GM12878 (cell line): ENCODE measurements around the gene CCDC28A. TPM values are rescaled to one million over a fixed set of nuclear protein-coding genes. Genes with fewer than 3 reads are reported as not detected.

ENCODE experiments used
- ATAC-seq: fragments of 200-7000 bp; cut with Tn5 transposase; 3 replicates; pipeline ENCODE4 v1.9.1; 2020; ENCODE audit warnings: mild to moderate bottlenecking, moderate library complexity
- BruUV-seq: library from RNA; stranded (reverse); fragments of 400-500 nt; replicated peaks from 2 replicates; lab custom pipeline; 2021; lab: Mats Ljungman, UMichigan
- CTCF ChIA-PET: fragments of 300-600 bp; sonication (Branson Sonifier 250); formaldehyde crosslinking; extraction: SDS; loops from one replicate; lab custom pipeline; 2021; ENCODE audit warnings: inconsistent platforms; lab: Yijun Ruan, JAX
- POLR2A ChIA-PET: fragments of 350-600 bp; formaldehyde crosslinking; extraction: SDS; loops from one replicate; lab custom pipeline; 2021; ENCODE audit warnings: inconsistent platforms; lab: Charles Lee
- RAD21 ChIA-PET: fragments of 300-600 bp; sonication (Branson Sonifier 250); formaldehyde crosslinking; loops from one replicate; lab custom pipeline; 2023; ENCODE audit warnings: antibody characterized with exemption; ENCODE audit not compliant: unreplicated experiment; lab: Charles Lee
- SMC1A ChIA-PET: fragments of 300-600 bp; sonication (Branson Sonifier 250); formaldehyde crosslinking; loops from one replicate; lab custom pipeline; 2023; ENCODE audit not compliant: unreplicated experiment, uncharacterized antibody; lab: Charles Lee
- DNase-seq: peaks from one replicate; pipeline ENCODE4 v3.0.0-alpha.2; 2011; ENCODE audit warnings: low read depth, low spot score
- FAIRE-seq: peaks from 3 replicates; lab custom pipeline; 2011; peaks lifted over from hg19 to GRCh38; lab: Jason Lieb, UNC
- H2AFZ ChIP-seq: 2 replicates; pipeline ENCODE4 v1.6.0; 2011; ENCODE audit warnings: low read depth, low read length, control low read depth; ENCODE audit not compliant: control insufficient read depth
- H3K27ac ChIP-seq: 2 replicates; pipeline ENCODE4 v1.5.1; 2011; ENCODE audit warnings: control low read depth; ENCODE audit not compliant: control insufficient read depth, insufficient read depth
- H3K27me3 ChIP-seq, 2 experiments: replicated peaks in 1 of 2; 2 replicates each; pipeline versions ENCODE4 v1.6.0 to v1.6.1; 2011; ENCODE audit warnings: low read length in 1 of 2; ENCODE audit not compliant: control insufficient read depth in 2 of 2, insufficient read depth in 2 of 2
- H3K36me3 ChIP-seq, 2 experiments: 2 replicates each; pipeline ENCODE4 v1.5.1; 2011; ENCODE audit warnings: low read length in 1 of 2; ENCODE audit not compliant: control insufficient read depth in 2 of 2, insufficient read depth in 2 of 2
- H3K4me1 ChIP-seq: 2 replicates; pipeline ENCODE4 v1.6.1; 2011; ENCODE audit warnings: mild to moderate bottlenecking, low read length, moderate library complexity, mixed read lengths; ENCODE audit not compliant: control insufficient read depth, insufficient read depth
- H3K4me2 ChIP-seq: 2 replicates; pipeline ENCODE4 v1.6.0; 2011; ENCODE audit warnings: control low read depth; ENCODE audit not compliant: control insufficient read depth, insufficient read depth
- H3K4me3 ChIP-seq: fragments of 200-600 bp; sonication (generic); 2 replicates; pipeline ENCODE4 v1.5.1; 2016
- H3K79me2 ChIP-seq: 2 replicates; pipeline ENCODE4 v1.6.0; 2011; ENCODE audit warnings: low read length; ENCODE audit not compliant: control insufficient read depth, insufficient read depth
- H3K9ac ChIP-seq: 2 replicates; pipeline ENCODE4 v1.8.0; 2011; ENCODE audit warnings: low read length, control low read depth, mixed read lengths; ENCODE audit not compliant: control insufficient read depth, insufficient read depth
- H3K9me3 ChIP-seq: replicated peaks from 3 replicates; pipeline ENCODE4 v1.5.1; 2011; ENCODE audit warnings: mild to moderate bottlenecking, low read length; ENCODE audit not compliant: control insufficient read depth, insufficient read depth
- H4K20me1 ChIP-seq: 2 replicates; pipeline ENCODE4 v1.6.0; 2011; ENCODE audit not compliant: control insufficient read depth, insufficient read depth
- BMI1 ChIP-seq: fragments of 450-650 bp; IDR thresholded peaks from 2 replicates; pipeline ENCODE4 v1.6.1; 2016; ENCODE audit warnings: mild to moderate bottlenecking, moderate library complexity, borderline replicate concordance
- EED ChIP-seq: sonication (generic); IDR thresholded peaks from 2 replicates; pipeline ENCODE4 v1.6.1; 2016; ENCODE audit warnings: antibody characterized with exemption, low read depth
- EP300 ChIP-seq, 2 experiments: fragments of 150-350 bp in 1 of 2; IDR thresholded peaks; 2 replicates each; pipeline ENCODE4 v1.6.1; 2011 to 2012; ENCODE audit warnings: low read depth in 2 of 2, low read length in 2 of 2, borderline replicate concordance in 1 of 2, improper control_type of control experiment in 1 of 2, inconsistent platforms in 1 of 2; ENCODE audit not compliant: control insufficient read depth in 1 of 2
- IRF4 ChIP-seq: IDR thresholded peaks from 2 replicates; pipeline ENCODE4 v1.6.1; 2011; ENCODE audit warnings: low read depth, low read length
- PML ChIP-seq: IDR thresholded peaks from 2 replicates; pipeline ENCODE4 v1.6.1; 2012; ENCODE audit warnings: low read length, inconsistent platforms
- WGBS: methylation state at CpG from one replicate; pipeline ENCODE4 v1.1.6; 2016; ENCODE audit warnings: low lambda C conversion rate; ENCODE audit not compliant: insufficient replicate concordance, insufficient coverage; ENCODE audit errors: missing lambda C conversion rate; 5-methylcytosine and 5-hydroxymethylcytosine counted together
- in situ Hi-C: fragments of 300-500 bp; cut with MboI; formaldehyde crosslinking; loops from 9 replicates; pipeline ENCODE4 v1.14.3; 2018; ENCODE audit warnings: mixed read lengths
- intact Hi-C: fragments of 100-400 bp; cut with micrococcal nuclease; formaldehyde crosslinking; loops from one replicate; pipeline ENCODE4 v1.14.2; 2022; ENCODE audit not compliant: unreplicated experiment
- polyA plus RNA-seq, 11 experiments: library from polyadenylated mRNA; depleted of rRNA in 4 of 11; unstranded in 6 of 11; stranded (reverse) in 5 of 11; fragments of >200 nt; fragmentation: Nextera tagmentation in 4 of 11; fragmentation: Illumina TruSeq in 1 of 11; extraction: Ambion mirVana in 4 of 11; extraction: Trizol in 1 of 11; gene quantifications; 1 replicate in 1 of 11; 2 replicates in 10 of 11; pipeline versions ENCODE4 v1.2.1 to v1.2.3, GENCODE V29; 2011 to 2016; ENCODE audit warnings: inconsistent platforms in 2 of 11, missing spikeins in 2 of 11, low read depth in 1 of 11
- total RNA-seq, 4 experiments: library from RNA; depleted of rRNA in 3 of 4; stranded (reverse); fragments of >200 nt in 3 of 4; fragmentation: Illumina TruSeq in 1 of 4; extraction: Trizol in 1 of 4; gene quantifications; 2 replicates each; pipeline versions ENCODE4 v1.2.1 to v1.2.3, GENCODE V29; 2013 to 2021
- TF ChIP-seq, protein P1 (sequence below), 3 experiments: IDR thresholded peaks in 2 of 3; conservative IDR thresholded peaks in 1 of 3; 2 replicates each; pipeline ENCODE4 v1.5.1; 2011; ENCODE audit warnings: low read depth in 3 of 3, low read length in 3 of 3, mild to moderate bottlenecking in 3 of 3, control low read depth in 2 of 3, moderate library complexity in 2 of 3, inconsistent platforms in 1 of 3, mixed read lengths in 1 of 3; ENCODE audit not compliant: control insufficient read depth in 2 of 3, insufficient read depth in 1 of 3; ENCODE audit errors: extremely low read depth in 1 of 3

CCDC28A gene
- total and polyA plus RNA-seq, 10 of the 15 experiments (the other 5 are each of a cell fraction or from before 2014, with no cell fraction given): 13.5 to 38.8 (median 19.2) TPM

- H3K4me3 ChIP-seq: no peak overlapping the region
- SMC1A ChIA-PET: interaction anchor here (0.7 to 1.7 kb wide), 7 partner anchors 10 to 689 kb away, joined by 3 to 7 read pairs (median 4); no protein-coding TSS in a partner anchor
- H3K9me3 ChIP-seq: no peaks in the 10 kb centered on the region
- DNase-seq (no peak), FAIRE-seq (no peak), ATAC-seq (no peak)
- H3K36me3 ChIP-seq: no peaks in the 10 kb centered on the region
- no peak overlapping the region for H3K4me2 ChIP-seq
- intact Hi-C loops (no loop called here), in situ Hi-C loops (no loop called here)
- H3K27ac ChIP-seq: no peak overlapping the region
- no peaks in the 10 kb centered on the region for H4K20me1 ChIP-seq
- H2AFZ ChIP-seq: no peak overlapping the region
- POLR2A ChIA-PET: no interaction called here
- RAD21 ChIA-PET: interaction anchor here (1.0 to 1.2 kb wide), 2 partner anchors 11 to 13 kb away, joined by 3 to 4 read pairs; no protein-coding TSS in a partner anchor
- CTCF ChIA-PET: interaction anchor here (0.9 to 2.9 kb wide), 2 partner anchors 10 to 14 kb away, joined by 3 to 14 read pairs; no protein-coding TSS in a partner anchor
- H3K4me1 ChIP-seq: no peaks in the 10 kb centered on the region
- no peaks in the 10 kb centered on the region; a peak in 1 of 4 replicates for H3K27me3 ChIP-seq
- WGBS: 48% methylated on average over 9 of the region's 9 CpGs
- H3K79me2 ChIP-seq: no peaks in the 10 kb centered on the region
- no TSS peak for BruUV-seq
- H3K9ac ChIP-seq: no peak overlapping the region
- TF ChIP-seq BMI1 (no peak), EP300 (IDR thresholded peaks at IDR 0.05; ENCODE audit: borderline replicate concordance in 1 of 2, control insufficient read depth in 1 of 2, low read depth in 2 of 2, low read length in 2 of 2) (no peak), IRF4 (no peak), EED (no peak), PML (no peak)
- TF ChIP-seq, protein P1, sequence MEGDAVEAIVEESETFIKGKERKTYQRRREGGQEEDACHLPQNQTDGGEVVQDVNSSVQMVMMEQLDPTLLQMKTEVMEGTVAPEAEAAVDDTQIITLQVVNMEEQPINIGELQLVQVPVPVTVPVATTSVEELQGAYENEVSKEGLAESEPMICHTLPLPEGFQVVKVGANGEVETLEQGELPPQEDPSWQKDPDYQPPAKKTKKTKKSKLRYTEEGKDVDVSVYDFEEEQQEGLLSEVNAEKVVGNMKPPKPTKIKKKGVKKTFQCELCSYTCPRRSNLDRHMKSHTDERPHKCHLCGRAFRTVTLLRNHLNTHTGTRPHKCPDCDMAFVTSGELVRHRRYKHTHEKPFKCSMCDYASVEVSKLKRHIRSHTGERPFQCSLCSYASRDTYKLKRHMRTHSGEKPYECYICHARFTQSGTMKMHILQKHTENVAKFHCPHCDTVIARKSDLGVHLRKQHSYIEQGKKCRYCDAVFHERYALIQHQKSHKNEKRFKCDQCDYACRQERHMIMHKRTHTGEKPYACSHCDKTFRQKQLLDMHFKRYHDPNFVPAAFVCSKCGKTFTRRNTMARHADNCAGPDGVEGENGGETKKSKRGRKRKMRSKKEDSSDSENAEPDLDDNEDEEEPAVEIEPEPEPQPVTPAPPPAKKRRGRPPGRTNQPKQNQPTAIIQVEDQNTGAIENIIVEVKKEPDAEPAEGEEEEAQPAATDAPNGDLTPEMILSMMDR (IDR thresholded peaks at IDR 0.05 in 2 of 3, conservative IDR thresholded peaks at IDR 0.05 in 1 of 3; ENCODE audit: control insufficient read depth in 2 of 3, extremely low read depth in 1 of 3, insufficient read depth in 1 of 3, low read depth in 3 of 3, low read length in 3 of 3): no peak
Observed at GRCh38 chr6:138805016-138805765, 31.6 kb downstream of the CCDC28A start.
